ENCODE data around the gene BAZ2B.

DNA sequence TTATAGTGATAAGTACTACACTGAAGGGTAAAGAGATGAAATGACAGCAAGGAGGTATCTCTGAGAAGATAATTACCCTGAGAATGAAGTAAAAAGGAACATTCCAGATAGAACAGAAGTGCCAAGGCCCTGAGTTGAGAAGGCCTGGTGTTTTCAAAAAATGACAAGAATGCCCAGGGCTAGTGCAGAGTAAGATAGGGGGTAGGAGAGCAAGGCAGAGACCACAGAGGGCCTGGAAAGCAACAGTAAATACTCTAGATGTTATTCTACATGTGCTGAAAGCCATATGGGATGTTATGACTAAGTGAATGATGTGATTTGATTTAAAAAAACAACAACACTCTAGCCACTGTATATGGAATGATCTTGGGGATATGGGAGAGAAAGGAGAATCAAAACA, 52.3 kb downstream of the BAZ2B start:
- TF ChIP-seq, protein P1, sequence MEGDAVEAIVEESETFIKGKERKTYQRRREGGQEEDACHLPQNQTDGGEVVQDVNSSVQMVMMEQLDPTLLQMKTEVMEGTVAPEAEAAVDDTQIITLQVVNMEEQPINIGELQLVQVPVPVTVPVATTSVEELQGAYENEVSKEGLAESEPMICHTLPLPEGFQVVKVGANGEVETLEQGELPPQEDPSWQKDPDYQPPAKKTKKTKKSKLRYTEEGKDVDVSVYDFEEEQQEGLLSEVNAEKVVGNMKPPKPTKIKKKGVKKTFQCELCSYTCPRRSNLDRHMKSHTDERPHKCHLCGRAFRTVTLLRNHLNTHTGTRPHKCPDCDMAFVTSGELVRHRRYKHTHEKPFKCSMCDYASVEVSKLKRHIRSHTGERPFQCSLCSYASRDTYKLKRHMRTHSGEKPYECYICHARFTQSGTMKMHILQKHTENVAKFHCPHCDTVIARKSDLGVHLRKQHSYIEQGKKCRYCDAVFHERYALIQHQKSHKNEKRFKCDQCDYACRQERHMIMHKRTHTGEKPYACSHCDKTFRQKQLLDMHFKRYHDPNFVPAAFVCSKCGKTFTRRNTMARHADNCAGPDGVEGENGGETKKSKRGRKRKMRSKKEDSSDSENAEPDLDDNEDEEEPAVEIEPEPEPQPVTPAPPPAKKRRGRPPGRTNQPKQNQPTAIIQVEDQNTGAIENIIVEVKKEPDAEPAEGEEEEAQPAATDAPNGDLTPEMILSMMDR (IDR thresholded peaks at IDR 0.05): no peak
- TF ChIP-seq POLR2A (IDR thresholded peaks at IDR 0.05): no peak
